ENCODE results near the gene NAB1. TPM values are rescaled to one million over a fixed set of nuclear protein-coding genes. Genes with fewer than 3 reads are reported as not detected.
"Not testable (repeated sequence)": the region's sequence is repeated elsewhere in the genome, so short reads cannot be mapped to it uniquely, and the experiment has no call there.

NAB1 gene, protein sequence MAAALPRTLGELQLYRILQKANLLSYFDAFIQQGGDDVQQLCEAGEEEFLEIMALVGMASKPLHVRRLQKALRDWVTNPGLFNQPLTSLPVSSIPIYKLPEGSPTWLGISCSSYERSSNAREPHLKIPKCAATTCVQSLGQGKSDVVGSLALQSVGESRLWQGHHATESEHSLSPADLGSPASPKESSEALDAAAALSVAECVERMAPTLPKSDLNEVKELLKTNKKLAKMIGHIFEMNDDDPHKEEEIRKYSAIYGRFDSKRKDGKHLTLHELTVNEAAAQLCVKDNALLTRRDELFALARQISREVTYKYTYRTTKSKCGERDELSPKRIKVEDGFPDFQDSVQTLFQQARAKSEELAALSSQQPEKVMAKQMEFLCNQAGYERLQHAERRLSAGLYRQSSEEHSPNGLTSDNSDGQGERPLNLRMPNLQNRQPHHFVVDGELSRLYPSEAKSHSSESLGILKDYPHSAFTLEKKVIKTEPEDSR
- polyA plus RNA-seq (2012; ENCODE audit: low read depth, missing spikeins), result 11.7 TPM

DNA sequence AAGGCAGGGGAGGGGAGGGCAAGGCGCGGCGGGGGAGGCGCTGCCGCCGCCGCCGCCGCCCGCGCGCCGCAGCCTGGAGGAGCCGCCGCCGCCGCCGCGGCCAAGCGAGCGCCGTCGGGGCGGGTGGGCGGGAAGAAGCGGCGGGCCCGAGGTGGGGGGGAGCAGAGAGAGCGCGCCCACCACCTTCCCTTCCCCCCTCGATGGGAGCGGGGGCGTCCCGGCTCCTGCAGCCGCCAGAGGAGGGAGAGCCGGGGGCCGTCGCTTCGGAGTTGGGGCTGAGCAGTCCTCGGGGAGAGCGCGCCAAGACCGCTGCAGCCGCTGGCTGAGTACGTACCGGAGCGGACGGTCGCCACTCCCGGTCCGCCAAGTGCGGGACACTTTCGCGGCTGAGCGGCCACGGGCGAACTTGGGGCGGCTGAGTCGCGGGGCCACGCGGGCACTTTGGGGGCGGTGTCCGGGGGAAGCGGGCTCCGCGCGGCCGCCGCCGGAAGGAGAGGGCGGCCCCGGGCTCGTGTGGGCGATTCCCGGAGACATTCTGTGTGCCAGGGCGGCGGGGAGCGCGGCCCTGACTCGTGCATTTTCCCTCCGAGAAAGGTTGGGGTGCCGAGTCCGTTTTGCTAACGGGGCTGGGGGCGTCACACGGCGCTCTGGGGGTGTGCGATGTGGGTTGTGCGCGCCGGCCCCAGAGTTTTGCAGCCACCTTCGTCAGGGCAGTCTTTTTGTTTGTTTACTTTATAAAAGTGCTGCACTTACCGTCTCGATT is at the start of gene NAB1:
Gene NAB1, plus strand, starts transcription at position 49 of the 763 bp plus-strand sequence. CDS start 10,094 bp downstream, outside the sequence.
- DNase-seq (ENCODE audit: insufficient read length, low spot score) (peak; percentile 53), FAIRE-seq (peak; percentile 81)
- TF ChIP-seq POLR2AphosphoS5 (IDR thresholded peaks at IDR 0.05; ENCODE audit: low read depth, low read length) (no peak), TAF1 (IDR thresholded peaks at IDR 0.05; ENCODE audit: low read depth, low read length) (no peak)

DNA sequence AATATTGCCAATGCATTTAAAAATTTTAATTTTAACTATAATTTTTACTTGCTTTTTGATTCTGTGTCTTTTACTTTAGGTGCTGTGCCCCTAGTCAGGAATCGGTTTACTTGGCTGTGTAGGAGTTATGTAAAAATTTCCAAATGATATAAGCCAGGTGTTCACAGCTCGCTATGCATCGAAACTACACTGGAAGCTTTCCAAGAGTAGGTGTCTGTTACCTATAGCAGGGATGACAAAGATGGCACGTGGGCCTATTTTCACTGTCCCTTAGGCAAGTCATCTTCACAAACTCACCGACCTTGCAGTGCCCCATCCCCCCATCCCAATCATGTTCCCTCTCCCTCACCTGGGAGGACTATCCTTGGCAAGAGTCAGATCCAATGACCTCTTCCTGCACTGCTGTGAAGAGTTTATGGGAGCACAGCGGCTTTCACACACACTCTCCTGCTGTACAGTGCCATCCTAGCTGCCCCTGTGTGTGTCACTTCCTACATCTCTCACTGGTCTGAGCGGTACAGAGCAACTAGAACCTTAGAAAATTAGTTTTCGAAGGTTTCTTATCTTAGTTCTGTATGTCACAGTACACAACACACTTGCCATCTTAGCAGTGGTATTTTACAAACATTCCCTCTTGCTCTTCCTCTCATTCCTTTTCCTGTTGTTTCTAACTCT is 49.2 kb upstream of the NAB1 start:
- FAIRE-seq (no peak), DNase-seq (ENCODE audit: insufficient read length, low spot score) (no peak)
- TF ChIP-seq POLR2AphosphoS5 (IDR thresholded peaks at IDR 0.05; ENCODE audit: low read depth, low read length) (no peak), POU2F2 (IDR thresholded peaks at IDR 0.05; ENCODE audit: low read depth, low read length) (no peak), SPI1 (IDR thresholded peaks at IDR 0.05; ENCODE audit: low read depth, low read length) (no peak), POLR2A (IDR thresholded peaks at IDR 0.05; ENCODE audit: low read depth, low read length) (no peak), TAF1 (IDR thresholded peaks at IDR 0.05; ENCODE audit: low read depth, low read length) (no peak), PAX5 (IDR thresholded peaks at IDR 0.05; ENCODE audit: insufficient read depth, low read length, severe bottlenecking) (no peak)

DNA sequence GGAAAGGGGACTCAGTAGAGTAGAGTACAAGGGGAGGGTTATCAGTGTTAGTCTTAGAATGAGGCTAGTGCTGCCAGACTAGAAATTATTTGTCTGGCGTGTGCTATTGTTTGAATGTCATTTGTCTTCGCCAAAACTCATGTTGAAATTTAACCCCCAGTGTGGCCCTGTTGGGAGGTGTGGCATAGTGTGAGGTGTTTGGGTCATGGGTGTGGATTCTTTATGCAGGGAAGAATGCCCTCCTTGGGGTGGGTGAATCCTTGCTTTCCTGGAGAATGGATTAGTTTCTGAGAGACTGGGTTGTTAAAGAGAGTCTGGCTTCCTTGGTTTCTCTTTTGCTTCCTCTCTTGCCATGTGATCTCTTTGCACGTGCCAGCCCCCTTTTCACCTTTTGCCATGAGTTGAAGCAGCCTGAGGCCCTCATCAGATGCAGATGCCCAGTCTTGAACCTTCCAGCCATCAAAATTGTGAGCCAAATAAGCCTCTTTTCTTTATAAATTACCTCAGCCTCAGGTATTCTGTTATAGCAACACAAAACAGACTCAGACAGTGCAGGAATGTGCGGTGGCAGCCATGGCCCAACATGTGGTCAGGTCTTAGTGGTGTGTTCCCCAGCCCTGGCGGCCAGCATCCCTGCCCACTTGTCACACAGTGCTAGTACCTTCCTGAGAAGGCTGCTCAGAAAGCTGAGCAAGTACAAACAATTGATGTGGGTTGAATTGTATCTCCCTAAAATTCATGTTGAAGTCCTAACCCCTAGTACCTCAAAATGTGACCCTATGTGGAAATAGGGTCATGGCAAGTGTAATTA is 48.4 kb upstream of the NAB1 start:
- FAIRE-seq (no peak), DNase-seq (ENCODE audit: insufficient read length, low spot score) (no peak)
- TF ChIP-seq TAF1 (IDR thresholded peaks at IDR 0.05; ENCODE audit: low read depth, low read length) (no peak), POLR2A (IDR thresholded peaks at IDR 0.05; ENCODE audit: low read depth, low read length) (no peak), SPI1 (IDR thresholded peaks at IDR 0.05; ENCODE audit: low read depth, low read length) (no peak), POU2F2 (IDR thresholded peaks at IDR 0.05; ENCODE audit: low read depth, low read length) (no peak), POLR2AphosphoS5 (IDR thresholded peaks at IDR 0.05; ENCODE audit: low read depth, low read length) (no peak), PAX5 (IDR thresholded peaks at IDR 0.05; ENCODE audit: insufficient read depth, low read length, severe bottlenecking) (no peak)

DNA sequence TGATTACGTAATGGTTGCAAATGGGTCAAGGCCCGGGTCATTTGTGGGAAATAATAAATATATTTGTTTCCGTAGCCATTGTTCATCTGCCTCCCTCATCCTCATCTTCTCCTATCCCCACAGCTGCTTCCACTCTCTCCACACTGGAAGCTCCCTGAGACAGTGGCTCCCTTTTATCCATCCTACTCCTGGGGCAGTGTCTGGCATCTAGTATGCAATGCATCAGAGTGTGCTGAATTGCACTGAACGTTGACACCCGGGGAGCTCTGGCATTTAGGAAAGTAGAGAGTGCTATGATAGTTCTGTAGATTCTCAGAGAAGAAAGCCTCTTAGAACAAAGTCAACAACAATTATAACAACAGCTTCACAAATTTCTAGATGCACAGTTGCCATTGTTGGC is 45.5 kb upstream of the NAB1 start:
- no peak for DNase-seq (ENCODE audit: insufficient read length, low spot score)
- no peak for FAIRE-seq
- TF ChIP-seq TAF1 (IDR thresholded peaks at IDR 0.05; ENCODE audit: low read depth, low read length) (no peak), SPI1 (IDR thresholded peaks at IDR 0.05; ENCODE audit: low read depth, low read length) (no peak), POU2F2 (IDR thresholded peaks at IDR 0.05; ENCODE audit: low read depth, low read length) (no peak), POLR2AphosphoS5 (IDR thresholded peaks at IDR 0.05; ENCODE audit: low read depth, low read length) (no peak), POLR2A (IDR thresholded peaks at IDR 0.05; ENCODE audit: low read depth, low read length) (no peak)

DNA sequence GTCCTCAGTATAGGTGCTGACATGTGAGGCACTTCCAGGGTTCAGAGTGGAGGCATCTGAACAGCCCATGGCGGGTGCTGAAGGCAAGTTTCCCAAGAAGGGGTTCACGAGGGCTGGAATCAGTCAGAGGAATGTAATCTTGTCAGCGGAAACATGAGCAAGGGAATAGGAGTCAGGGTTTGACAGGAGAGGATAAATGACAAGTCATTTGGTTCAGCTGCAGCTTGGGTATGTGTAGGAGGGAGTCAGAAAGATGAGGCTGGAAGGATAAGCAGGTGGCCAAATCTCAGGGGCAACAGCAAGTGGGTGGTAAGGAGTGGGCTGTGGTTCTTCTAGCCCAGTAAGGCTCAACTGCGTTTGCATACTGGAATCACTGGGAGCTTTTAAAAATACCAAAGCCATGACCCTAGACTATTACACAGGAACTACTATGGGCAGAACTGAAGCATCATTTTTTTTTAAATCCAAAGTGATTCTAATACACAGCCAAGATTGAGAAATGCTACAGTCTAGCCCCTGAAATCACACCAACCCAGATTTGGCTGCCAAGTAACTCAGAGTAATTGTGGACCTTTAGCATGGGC is 41.8 kb upstream of the NAB1 start:
- TF ChIP-seq POU2F2 (IDR thresholded peaks at IDR 0.05; ENCODE audit: low read depth, low read length) (peak; percentile 54; the same call in 1 of the 2 replicates), POLR2A (IDR thresholded peaks at IDR 0.05; ENCODE audit: low read depth, low read length) (no peak)
- peak; percentile 69 for FAIRE-seq

DNA sequence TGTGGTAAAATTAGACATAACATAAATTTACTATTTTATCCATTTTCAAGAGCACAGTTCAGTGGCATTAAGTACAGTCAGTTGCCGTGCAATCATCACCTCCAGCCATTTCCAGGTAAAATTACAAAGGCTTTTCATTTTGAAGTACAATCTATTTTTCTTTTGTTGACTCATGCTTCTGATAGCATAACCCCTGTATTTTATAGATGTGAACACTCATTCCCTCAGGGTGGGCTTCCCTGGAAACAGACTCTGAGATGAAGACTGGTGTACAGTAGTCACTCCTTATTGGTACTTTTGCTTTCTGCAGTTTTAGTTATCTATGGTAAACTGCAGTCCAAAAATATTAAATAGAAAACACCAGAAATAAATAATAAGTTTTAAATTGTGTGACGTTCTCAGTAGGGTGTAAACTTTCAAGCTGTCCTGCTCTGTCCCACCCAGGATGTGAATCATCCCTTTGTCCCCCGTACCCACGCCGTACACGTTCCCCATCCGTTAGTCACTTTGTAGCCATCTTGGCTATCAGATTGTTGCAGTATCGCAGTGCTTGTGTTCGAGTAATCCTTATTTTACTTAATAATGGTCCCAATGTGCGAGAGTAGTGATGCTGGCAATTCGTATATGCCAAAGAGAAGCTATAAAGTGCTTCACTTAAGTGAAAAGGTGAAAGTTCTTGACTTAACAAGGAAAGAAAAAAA is 41.1 kb upstream of the NAB1 start:
- TF ChIP-seq POU2F2 (IDR thresholded peaks at IDR 0.05; ENCODE audit: low read depth, low read length), result no peak
- no peak for TF ChIP-seq SPI1 (IDR thresholded peaks at IDR 0.05; ENCODE audit: low read depth, low read length)
- no peak for TF ChIP-seq POLR2AphosphoS5 (IDR thresholded peaks at IDR 0.05; ENCODE audit: low read depth, low read length)
- TF ChIP-seq POLR2A (IDR thresholded peaks at IDR 0.05; ENCODE audit: low read depth, low read length), result no peak
- no peak for TF ChIP-seq TAF1 (IDR thresholded peaks at IDR 0.05; ENCODE audit: low read depth, low read length)
- no peak for FAIRE-seq
- no peak for DNase-seq (ENCODE audit: insufficient read length, low spot score)

More for the DNA sequence above, 41.8 kb upstream of the NAB1 start:
- DNase-seq (ENCODE audit: insufficient read length, low spot score), result no peak

DNA sequence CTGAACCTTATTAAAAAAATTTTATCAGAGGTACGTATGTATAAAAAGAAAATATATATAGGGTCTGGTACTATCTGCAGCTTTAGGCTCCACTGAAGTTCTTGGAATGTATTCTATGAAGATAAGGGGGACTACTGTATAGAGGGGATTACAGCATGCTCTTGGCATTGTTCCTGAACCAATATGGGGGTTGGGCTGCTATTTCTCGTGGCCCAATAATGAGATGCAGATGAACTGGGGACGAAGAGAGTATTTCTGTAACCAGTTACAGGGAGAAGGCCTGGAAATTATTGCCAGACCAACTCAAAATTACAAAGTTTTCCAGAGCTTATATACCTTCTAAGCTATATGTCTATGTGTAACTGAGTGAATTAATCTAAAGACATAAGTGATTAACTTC is 40.0 kb upstream of the NAB1 start:
- not testable (repeated sequence) for DNase-seq (ENCODE audit: insufficient read length, low spot score); FAIRE-seq

DNA sequence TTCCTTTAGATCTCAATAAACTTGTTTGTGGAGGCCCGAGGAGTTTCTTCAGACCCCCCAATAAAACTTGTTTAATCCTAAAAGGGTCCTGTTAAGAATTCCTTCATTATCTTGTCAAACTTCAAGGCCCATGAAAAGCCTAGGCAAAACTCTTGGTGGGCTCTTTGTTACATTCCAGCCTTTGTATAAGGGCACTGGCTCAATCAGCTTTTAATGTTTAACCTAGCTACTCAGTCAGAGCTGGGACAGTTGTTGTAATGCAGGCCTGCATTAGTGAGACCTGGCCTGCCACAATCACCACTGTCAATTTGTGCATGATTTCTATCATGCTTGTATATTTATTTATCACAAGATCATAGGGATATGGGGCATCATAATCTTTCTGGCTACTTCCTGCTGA is 39.5 kb upstream of the NAB1 start:
- not testable (repeated sequence) for FAIRE-seq; DNase-seq (ENCODE audit: insufficient read length, low spot score)

DNA sequence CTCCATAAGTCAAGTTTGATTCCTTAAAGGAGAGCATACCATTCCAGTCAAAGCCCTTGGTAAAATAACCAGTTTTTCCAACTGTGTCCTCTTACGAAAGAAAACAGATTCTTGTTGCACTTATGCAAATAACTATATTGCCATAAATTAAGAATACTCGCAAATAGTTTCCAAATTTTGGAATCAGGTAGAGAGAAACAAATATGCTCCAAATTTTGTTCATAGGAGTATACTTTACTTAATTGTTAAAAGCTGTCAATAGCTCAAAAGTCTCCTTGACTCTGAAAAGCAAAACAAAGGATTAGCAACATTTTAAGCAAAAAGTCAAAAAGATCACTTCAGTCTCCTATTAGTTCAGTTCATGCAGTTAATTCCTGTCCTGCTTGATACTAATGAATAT is 38.4 kb upstream of the NAB1 start:
- not testable (repeated sequence) for DNase-seq (ENCODE audit: insufficient read length, low spot score); FAIRE-seq
